ENCODE measurements around the gene SHISA9. TPM values are rescaled to one million over a fixed set of nuclear protein-coding genes. Genes with fewer than 3 reads are reported as not detected.

Gene SHISA9
- polyA plus RNA-seq, 4 donors: 0.19 to 0.75 TPM; not detected in 2

DNA sequence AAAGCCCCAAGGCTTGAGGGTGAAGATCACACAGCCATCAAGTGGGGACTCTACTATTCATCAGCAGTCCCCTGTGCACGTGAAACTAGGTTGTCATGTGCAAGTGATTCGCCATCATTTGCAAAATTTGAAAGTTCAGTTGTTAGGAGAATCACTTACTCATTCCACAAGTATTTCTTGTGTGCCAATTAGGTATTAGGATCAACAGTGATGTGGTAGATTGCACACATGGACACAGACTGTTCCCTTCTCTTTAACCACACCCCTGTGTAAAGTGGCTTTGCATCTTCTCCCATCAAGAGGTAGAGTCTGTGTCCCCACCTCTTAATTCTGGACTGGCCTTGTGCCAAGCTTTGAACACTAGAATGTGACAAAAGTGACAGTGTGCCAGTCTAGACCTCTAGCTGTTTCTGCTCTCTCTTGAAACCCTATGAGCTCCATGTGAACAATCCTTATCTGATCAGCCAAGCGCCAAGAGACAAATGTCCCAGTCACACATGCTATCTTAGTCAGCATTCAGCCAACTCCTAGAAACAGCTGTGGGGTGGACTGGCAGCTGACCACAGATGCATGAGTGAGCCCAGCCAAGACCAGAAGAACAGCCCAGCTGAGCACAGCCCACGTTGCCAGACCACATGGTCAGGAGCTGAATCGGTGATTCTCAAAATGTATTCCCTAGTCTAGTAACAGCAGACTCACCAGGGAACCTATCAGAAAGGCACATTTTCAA lies 31.5 kb upstream of the SHISA9 start:
- Histone ChIP-seq H3K36me3 (ENCODE audit: control insufficient read depth in 3 of 3, insufficient read depth in 2 of 3, low read depth in 1 of 3, low read length in 3 of 3) (no peaks in the 10 kb centered on the region), H3K27me3 (ENCODE audit: control insufficient read depth in 3 of 3, insufficient read depth in 3 of 3, low read length in 3 of 3) (no peaks in the 10 kb centered on the region), H3K9me3 (ENCODE audit: control insufficient read depth in 2 of 2, insufficient read depth in 1 of 2, low read depth in 1 of 2, low read length in 1 of 2) (no peaks in the 10 kb centered on the region), H3K4me3 (ENCODE audit: low read depth in 1 of 3, low read length in 3 of 3) (no peak overlapping the region), H3K4me1 (ENCODE audit: control insufficient read depth in 3 of 3, insufficient read depth in 2 of 3, low read depth in 1 of 3, low read length in 2 of 3) (no peaks in the 10 kb centered on the region), H3K27ac (ENCODE audit: low read depth in 1 of 3, low read length in 2 of 3) (no peak overlapping the region)
- 63 to 79% (median 73%) methylated on average over 5 of the region's 5 CpGs for WGBS, 3 donors
- DNase-seq (no peak), FAIRE-seq (no peak)

DNA sequence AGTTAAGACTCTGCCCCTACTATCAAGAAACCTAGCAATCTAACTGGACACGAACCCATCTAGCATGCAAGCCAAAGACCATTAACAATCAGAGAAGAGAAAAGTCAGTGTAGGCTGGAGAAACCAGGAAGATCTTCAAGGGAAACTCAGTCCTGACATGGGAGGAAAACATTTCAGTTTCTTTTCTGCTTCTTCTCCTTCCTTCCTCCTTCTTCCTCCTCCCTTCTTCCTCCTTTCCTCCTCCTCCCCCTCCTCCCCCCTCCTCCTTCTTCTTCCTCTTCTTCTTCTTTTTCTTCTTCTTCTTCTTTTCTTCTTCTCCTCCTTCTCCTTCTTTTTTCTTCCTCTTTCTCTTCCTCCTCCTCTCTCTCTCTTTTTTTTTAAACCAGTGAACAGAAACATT lies 29.6 kb upstream of the SHISA9 start:
- WGBS, 3 donors: 38 to 69% (median 50%) methylated on average over 1 of the region's 1 CpG
- Histone ChIP-seq H3K9me3 (ENCODE audit: control insufficient read depth in 2 of 2, insufficient read depth in 1 of 2, low read depth in 1 of 2, low read length in 1 of 2) (no peaks in the 10 kb centered on the region), H3K4me1 (ENCODE audit: control insufficient read depth in 3 of 3, insufficient read depth in 2 of 3, low read depth in 1 of 3, low read length in 2 of 3) (no peaks in the 10 kb centered on the region), H3K27me3 (ENCODE audit: control insufficient read depth in 3 of 3, insufficient read depth in 3 of 3, low read length in 3 of 3) (no peaks in the 10 kb centered on the region), H3K27ac (ENCODE audit: low read depth in 1 of 3, low read length in 2 of 3) (no peak overlapping the region), H3K36me3 (ENCODE audit: control insufficient read depth in 3 of 3, insufficient read depth in 2 of 3, low read depth in 1 of 3, low read length in 3 of 3) (no peaks in the 10 kb centered on the region), H3K4me3 (ENCODE audit: low read depth in 1 of 3, low read length in 3 of 3) (no peak overlapping the region)
- FAIRE-seq (no peak), DNase-seq (no peak)

DNA sequence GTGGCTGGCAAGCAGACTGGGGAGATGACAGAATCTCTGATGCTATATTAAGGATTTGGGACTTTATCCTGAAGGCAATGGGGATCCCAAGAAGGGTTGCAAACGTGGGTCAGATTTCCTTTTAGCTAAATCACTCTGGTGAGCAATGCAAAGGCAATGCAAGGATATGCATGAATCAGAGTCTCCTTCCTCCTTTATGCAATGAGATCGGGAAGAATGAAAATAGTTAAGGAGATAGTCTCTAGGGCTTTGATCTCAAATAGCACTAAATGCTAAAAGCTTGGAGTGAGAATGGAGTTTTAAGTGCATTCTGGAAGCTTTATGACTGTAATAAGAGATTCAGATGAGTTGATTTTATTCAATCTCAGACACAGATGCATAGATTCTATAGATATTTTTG lies 27.2 kb upstream of the SHISA9 start:
- Histone ChIP-seq H3K4me1 (ENCODE audit: control insufficient read depth in 3 of 3, insufficient read depth in 2 of 3, low read depth in 1 of 3, low read length in 2 of 3) (no peaks in the 10 kb centered on the region), H3K36me3 (ENCODE audit: control insufficient read depth in 3 of 3, insufficient read depth in 2 of 3, low read depth in 1 of 3, low read length in 3 of 3) (no peaks in the 10 kb centered on the region), H3K27ac (ENCODE audit: low read depth in 1 of 3, low read length in 2 of 3) (no peak overlapping the region), H3K9me3 (ENCODE audit: control insufficient read depth in 2 of 2, insufficient read depth in 1 of 2, low read depth in 1 of 2, low read length in 1 of 2) (no peaks in the 10 kb centered on the region), H3K4me3 (ENCODE audit: low read depth in 1 of 3, low read length in 3 of 3) (no peak overlapping the region), H3K27me3 (ENCODE audit: control insufficient read depth in 3 of 3, insufficient read depth in 3 of 3, low read length in 3 of 3) (no peaks in the 10 kb centered on the region)
- FAIRE-seq: no peak
- 27 to 37% (median 33%) methylated on average over 2 of the region's 2 CpGs for WGBS, 3 donors
- no peak for DNase-seq

DNA sequence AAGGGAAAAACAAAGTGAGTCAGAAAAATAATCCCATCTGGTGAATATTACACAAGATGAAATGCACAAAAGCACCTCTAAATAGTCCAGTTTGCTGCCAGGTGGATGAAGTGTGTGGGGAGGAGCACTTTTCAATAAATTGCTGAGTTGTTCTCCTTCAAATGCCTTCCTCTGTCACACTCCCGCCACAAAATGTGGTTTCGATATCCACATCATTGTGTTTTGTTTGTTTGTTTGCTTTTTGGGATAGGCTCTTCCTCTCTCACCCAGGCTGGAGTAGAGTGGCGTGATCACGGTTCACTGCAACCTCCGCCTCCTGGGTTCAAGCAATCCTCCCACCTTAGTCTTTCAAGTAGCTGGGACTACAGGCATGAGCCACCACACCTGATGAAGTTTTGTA lies 24.6 kb upstream of the SHISA9 start:
- no peaks in the 10 kb centered on the region for H3K27me3 ChIP-seq (ENCODE audit: control insufficient read depth in 3 of 3, insufficient read depth in 3 of 3, low read length in 3 of 3)
- DNase-seq (no peak), FAIRE-seq (no peak)
- no peaks in the 10 kb centered on the region for H3K9me3 ChIP-seq (ENCODE audit: control insufficient read depth in 2 of 2, insufficient read depth in 1 of 2, low read depth in 1 of 2, low read length in 1 of 2)
- H3K27ac ChIP-seq (ENCODE audit: low read depth in 1 of 3, low read length in 2 of 3): no peak overlapping the region
- no peak overlapping the region for H3K4me3 ChIP-seq (ENCODE audit: low read depth in 1 of 3, low read length in 3 of 3)
- no peaks in the 10 kb centered on the region for H3K4me1 ChIP-seq (ENCODE audit: control insufficient read depth in 3 of 3, insufficient read depth in 2 of 3, low read depth in 1 of 3, low read length in 2 of 3)
- H3K36me3 ChIP-seq (ENCODE audit: control insufficient read depth in 3 of 3, insufficient read depth in 2 of 3, low read depth in 1 of 3, low read length in 3 of 3): no peaks in the 10 kb centered on the region
- 45 to 68% (median 56%) methylated on average over 5 of the region's 5 CpGs for WGBS, 3 donors

DNA sequence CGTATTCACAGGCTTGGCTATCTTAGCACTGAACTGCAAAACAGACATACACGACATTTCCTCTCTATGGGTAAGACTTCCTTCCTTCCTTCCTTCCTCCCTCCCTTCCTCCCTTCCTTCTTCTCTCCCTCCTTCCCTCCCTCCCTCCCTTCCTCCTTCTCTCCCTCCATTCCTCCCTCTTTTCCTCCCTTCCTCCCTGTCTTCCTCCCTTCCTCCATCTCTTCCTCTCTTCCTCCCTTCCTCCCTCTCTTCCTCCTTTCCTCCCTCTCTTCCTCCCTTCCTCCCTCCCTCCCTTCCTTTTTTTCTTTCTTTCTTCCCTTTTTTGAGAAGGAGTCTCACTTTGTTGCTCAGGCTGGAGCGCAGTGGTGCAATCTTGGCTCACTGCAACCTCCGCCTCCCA lies 22.4 kb upstream of the SHISA9 start:
- no peak for DNase-seq
- 79 to 87% (median 80%) methylated on average over 4 of the region's 4 CpGs for WGBS, 3 donors
- Histone ChIP-seq H3K4me3 (ENCODE audit: low read depth in 1 of 3, low read length in 3 of 3) (no peak overlapping the region), H3K36me3 (ENCODE audit: control insufficient read depth in 3 of 3, insufficient read depth in 2 of 3, low read depth in 1 of 3, low read length in 3 of 3) (no peaks in the 10 kb centered on the region), H3K9me3 (ENCODE audit: control insufficient read depth in 2 of 2, insufficient read depth in 1 of 2, low read depth in 1 of 2, low read length in 1 of 2) (no peaks in the 10 kb centered on the region), H3K27me3 (ENCODE audit: control insufficient read depth in 3 of 3, insufficient read depth in 3 of 3, low read length in 3 of 3) (no peaks in the 10 kb centered on the region), H3K4me1 (ENCODE audit: control insufficient read depth in 3 of 3, insufficient read depth in 2 of 3, low read depth in 1 of 3, low read length in 2 of 3) (no peaks in the 10 kb centered on the region), H3K27ac (ENCODE audit: low read depth in 1 of 3, low read length in 2 of 3) (no peak overlapping the region)
- FAIRE-seq: no peak

DNA sequence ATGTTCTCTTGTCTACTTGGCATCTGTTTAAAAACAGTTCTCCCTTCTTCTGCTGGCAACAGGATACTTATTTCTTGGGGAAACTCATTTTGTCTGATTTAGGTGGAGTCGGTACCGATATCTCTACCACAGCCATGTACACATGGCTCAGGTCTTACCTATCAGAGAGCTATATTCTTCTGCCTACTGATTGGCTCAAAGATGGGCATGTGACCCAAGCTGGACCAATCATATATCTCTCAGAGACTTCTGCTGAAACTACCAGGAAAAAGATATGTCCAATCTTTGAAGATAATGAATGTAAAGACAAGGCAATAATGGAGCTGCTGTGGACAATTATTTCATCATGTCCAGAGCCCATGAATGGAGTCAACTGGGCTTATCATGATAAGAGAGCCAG lies 21.6 kb upstream of the SHISA9 start:
- FAIRE-seq: no peak

DNA sequence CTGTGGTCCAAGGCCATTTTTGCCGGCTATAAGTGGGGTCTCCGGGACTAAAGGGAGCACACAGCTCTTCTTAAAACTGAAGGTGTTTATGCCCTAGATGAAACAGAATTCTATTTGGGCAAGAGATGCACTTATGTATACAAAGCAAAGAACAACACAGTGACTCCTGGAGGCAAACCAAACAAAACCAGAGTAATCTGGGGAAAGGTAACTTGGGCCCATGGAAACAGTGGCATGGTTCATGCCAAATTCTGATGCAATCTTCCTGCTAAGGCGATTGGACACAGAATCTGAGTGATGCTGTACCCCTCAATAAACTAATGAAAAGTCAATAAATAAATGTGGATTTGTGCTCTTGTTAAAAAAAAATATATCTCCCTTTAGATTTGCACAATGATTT lies 20.2 kb upstream of the SHISA9 start:
- FAIRE-seq (no peak), DNase-seq (no peak)
- Histone ChIP-seq H3K9me3 (ENCODE audit: control insufficient read depth in 2 of 2, insufficient read depth in 1 of 2, low read depth in 1 of 2, low read length in 1 of 2) (no peaks in the 10 kb centered on the region), H3K36me3 (ENCODE audit: control insufficient read depth in 3 of 3, insufficient read depth in 2 of 3, low read depth in 1 of 3, low read length in 3 of 3) (no peaks in the 10 kb centered on the region), H3K4me3 (ENCODE audit: low read depth in 1 of 3, low read length in 3 of 3) (no peak overlapping the region), H3K4me1 (ENCODE audit: control insufficient read depth in 3 of 3, insufficient read depth in 2 of 3, low read depth in 1 of 3, low read length in 2 of 3) (no peaks in the 10 kb centered on the region), H3K27ac (ENCODE audit: low read depth in 1 of 3, low read length in 2 of 3) (no peak overlapping the region), H3K27me3 (ENCODE audit: control insufficient read depth in 3 of 3, insufficient read depth in 3 of 3, low read length in 3 of 3) (no peaks in the 10 kb centered on the region)
- 64 to 82% (median 66%) methylated on average over 3 of the region's 3 CpGs for WGBS, 3 donors

More for the DNA sequence above, 21.6 kb upstream of the SHISA9 start:
- Histone ChIP-seq H3K4me3 (ENCODE audit: low read depth in 1 of 3, low read length in 3 of 3) (no peak overlapping the region), H3K27ac (ENCODE audit: low read depth in 1 of 3, low read length in 2 of 3) (no peak overlapping the region), H3K4me1 (ENCODE audit: control insufficient read depth in 3 of 3, insufficient read depth in 2 of 3, low read depth in 1 of 3, low read length in 2 of 3) (no peaks in the 10 kb centered on the region), H3K9me3 (ENCODE audit: control insufficient read depth in 2 of 2, insufficient read depth in 1 of 2, low read depth in 1 of 2, low read length in 1 of 2) (no peaks in the 10 kb centered on the region), H3K36me3 (ENCODE audit: control insufficient read depth in 3 of 3, insufficient read depth in 2 of 3, low read depth in 1 of 3, low read length in 3 of 3) (no peaks in the 10 kb centered on the region), H3K27me3 (ENCODE audit: control insufficient read depth in 3 of 3, insufficient read depth in 3 of 3, low read length in 3 of 3) (no peaks in the 10 kb centered on the region)
- DNase-seq: no peak
- 93 to 98% (median 96%) methylated on average over 2 of the region's 2 CpGs for WGBS, 3 donors

DNA sequence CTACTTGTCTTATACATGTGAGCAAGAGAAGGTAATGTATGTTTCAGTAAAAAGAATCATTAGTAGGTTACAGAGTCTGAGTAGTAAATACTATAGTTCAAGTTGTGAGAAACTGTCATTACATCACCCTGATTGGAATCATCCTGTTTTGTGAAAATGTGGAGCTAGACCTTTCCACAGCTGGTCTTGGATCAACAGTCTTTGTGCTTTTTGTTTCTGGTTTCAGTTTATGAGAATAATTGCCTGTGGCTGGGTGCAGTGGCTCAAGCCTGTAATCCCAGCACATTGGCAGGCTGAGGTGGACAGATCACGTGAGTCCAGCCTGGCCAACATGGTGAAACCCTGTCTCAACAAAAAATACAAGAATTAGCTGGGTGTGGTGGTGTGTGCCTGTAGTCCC lies 19.7 kb upstream of the SHISA9 start:
- Histone ChIP-seq H3K36me3 (ENCODE audit: control insufficient read depth in 3 of 3, insufficient read depth in 2 of 3, low read depth in 1 of 3, low read length in 3 of 3) (no peaks in the 10 kb centered on the region), H3K27me3 (ENCODE audit: control insufficient read depth in 3 of 3, insufficient read depth in 3 of 3, low read length in 3 of 3) (no peaks in the 10 kb centered on the region), H3K4me1 (ENCODE audit: control insufficient read depth in 3 of 3, insufficient read depth in 2 of 3, low read depth in 1 of 3, low read length in 2 of 3) (no peaks in the 10 kb centered on the region), H3K27ac (ENCODE audit: low read depth in 1 of 3, low read length in 2 of 3) (no peak overlapping the region), H3K4me3 (ENCODE audit: low read depth in 1 of 3, low read length in 3 of 3) (no peak overlapping the region), H3K9me3 (ENCODE audit: control insufficient read depth in 2 of 2, insufficient read depth in 1 of 2, low read depth in 1 of 2, low read length in 1 of 2) (no peaks in the 10 kb centered on the region)
- DNase-seq (no peak), FAIRE-seq (no peak)
- 43 to 62% (median 61%) methylated on average over 1 of the region's 1 CpG for WGBS, 3 donors

DNA sequence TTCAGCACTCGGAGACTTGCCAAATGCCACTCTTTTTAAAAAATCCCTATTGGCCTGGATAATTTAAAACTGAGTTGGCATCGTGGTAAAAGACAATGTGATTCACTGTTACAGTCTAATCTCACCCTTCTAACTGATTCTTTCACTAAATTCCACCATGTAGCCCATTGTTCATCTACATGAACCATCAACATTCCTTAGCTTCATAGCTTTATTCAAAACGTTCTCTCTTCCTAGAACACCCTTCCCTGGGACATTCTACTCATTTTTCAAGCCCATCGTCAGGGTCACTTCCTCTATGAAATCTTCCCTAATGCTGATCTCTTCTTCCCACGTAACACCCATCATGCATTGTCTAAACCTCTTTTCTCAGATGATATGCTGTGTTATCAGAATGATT lies 15.7 kb upstream of the SHISA9 start:
- Histone ChIP-seq H3K36me3 (ENCODE audit: control insufficient read depth in 3 of 3, insufficient read depth in 2 of 3, low read depth in 1 of 3, low read length in 3 of 3) (no peaks in the 10 kb centered on the region), H3K4me1 (ENCODE audit: control insufficient read depth in 3 of 3, insufficient read depth in 2 of 3, low read depth in 1 of 3, low read length in 2 of 3) (no peaks in the 10 kb centered on the region), H3K4me3 (ENCODE audit: low read depth in 1 of 3, low read length in 3 of 3) (no peak overlapping the region), H3K27ac (ENCODE audit: low read depth in 1 of 3, low read length in 2 of 3) (no peak overlapping the region), H3K27me3 (ENCODE audit: control insufficient read depth in 3 of 3, insufficient read depth in 3 of 3, low read length in 3 of 3) (no peaks in the 10 kb centered on the region), H3K9me3 (ENCODE audit: control insufficient read depth in 2 of 2, insufficient read depth in 1 of 2, low read depth in 1 of 2, low read length in 1 of 2) (no peaks in the 10 kb centered on the region)
- WGBS, 3 donors: 57 to 62% (median 61%) methylated on average over 5 of the region's 5 CpGs
- DNase-seq (no peak), FAIRE-seq (no peak)
